Breast epithelium (tissue), 4 donors: ENCODE results near the gene IRAK2. TPM values are rescaled to one million over a fixed set of nuclear protein-coding genes. Genes with fewer than 3 reads are reported as not detected.

Source experiments
- DNase-seq, 2 donors: peaks; one replicate each; pipeline ENCODE4 v3.0.0-alpha.2; 2019; ENCODE audit warnings: low spot score in 2 of 2
- H3K27ac ChIP-seq, 2 donors: fragments of 200-600 bp; sonication (generic) in 1 of 2; one replicate each; pipeline ENCODE4 v1.5.1; 2016 to 2019; ENCODE audit warnings: mild to moderate bottlenecking in 1 of 2
- H3K27me3 ChIP-seq, 2 donors: fragments of 200-600 bp; sonication (generic) in 1 of 2; one replicate each; pipeline versions ENCODE4 v1.5.1 to v1.6.0; 2017 to 2019; ENCODE audit warnings: control low read depth in 1 of 2, mild to moderate bottlenecking in 1 of 2
- H3K36me3 ChIP-seq: fragments of 200-600 bp; one replicate; pipeline ENCODE4 v1.5.1; 2019
- H3K4me1 ChIP-seq, 2 donors: fragments of 200-600 bp; sonication (generic); one replicate each; pipeline ENCODE4 v1.5.1; 2016 to 2019; ENCODE audit warnings: control low read depth in 1 of 2
- H3K4me3 ChIP-seq, 3 donors: fragments of 200-600 bp; sonication (generic); 1 replicate in 2 of 3; 2 replicates in 1 of 3; pipeline ENCODE4 v1.5.1; 2016 to 2019; ENCODE audit warnings: mild to moderate bottlenecking in 3 of 3, moderate library complexity in 2 of 3
- H3K9me3 ChIP-seq, 2 donors: fragments of 200-600 bp; sonication (generic) in 1 of 2; one replicate each; pipeline ENCODE4 v1.5.1; 2016 to 2019; ENCODE audit warnings: control low read depth in 1 of 2
- CTCF ChIP-seq, 3 donors: fragments of 450-650 bp; IDR thresholded peaks; one replicate each; pipeline ENCODE4 v1.5.1; 2016 to 2017; ENCODE audit warnings: antibody characterized with exemption in 3 of 3, mild to moderate bottlenecking in 3 of 3, moderate library complexity in 3 of 3
- POLR2A ChIP-seq: fragments of 450-650 bp; IDR thresholded peaks from one replicate; pipeline ENCODE4 v1.6.1; 2016; ENCODE audit warnings: antibody characterized with exemption, mild to moderate bottlenecking, moderate library complexity
- POLR2AphosphoS5 ChIP-seq, 3 donors: sonication (generic); formaldehyde crosslinking; IDR thresholded peaks; one replicate each; pipeline ENCODE4 v1.6.1; 2017; ENCODE audit warnings: antibody characterized with exemption in 3 of 3
- intact Hi-C: fragments of 100-400 bp; cut with DNase I; formaldehyde crosslinking; loops from one replicate; pipeline ENCODE4 v1.15.1; 2023; ENCODE audit warnings: low total_unique reads
- total RNA-seq, 3 donors: library from RNA; depleted of rRNA; stranded (reverse); fragments of >200 nt; gene quantifications; one replicate each; pipeline ENCODE4 v1.1.0, GENCODE V29; 2016

IRAK2 gene
- total RNA-seq, 3 donors from 2014 or later: 3.4 to 7.2 (median 5.1) TPM

GRCh38 chr3:10280571-10280970 is 115.9 kb downstream of the IRAK2 start:
- intact Hi-C loops: no loop called here
- H3K9me3 ChIP-seq: no peaks in the 10 kb centered on the region
- no peaks in the 10 kb centered on the region for H3K27me3 ChIP-seq
- no peak for DNase-seq
- H3K27ac ChIP-seq: no peak overlapping the region
- H3K36me3 ChIP-seq: no peaks in the 10 kb centered on the region
- TF ChIP-seq POLR2A (no peak), POLR2AphosphoS5 (IDR thresholded peaks at IDR 0.05) (no peak), CTCF (IDR thresholded peaks at IDR 0.05) (no peak)
- H3K4me3 ChIP-seq: no peak overlapping the region
- H3K4me1 ChIP-seq: peaks cover 0 to 4% of the 10 kb centered on the region in 2 donors

- no peak for TF ChIP-seq POLR2A
- no peak for TF ChIP-seq CTCF (IDR thresholded peaks at IDR 0.05)
- intact Hi-C loops: no loop called here
- peak overlapping the region in 1 of 2 donors; percentile 26 for H3K27ac ChIP-seq
- H3K9me3 ChIP-seq: no peaks in the 10 kb centered on the region
- no peak for DNase-seq
- H3K36me3 ChIP-seq: no peaks in the 10 kb centered on the region
- no peaks in the 10 kb centered on the region for H3K27me3 ChIP-seq
- no peak overlapping the region for H3K4me3 ChIP-seq
- peaks cover 0 to 8% of the 10 kb centered on the region in 2 donors for H3K4me1 ChIP-seq
Observed at GRCh38 chr3:10281951-10282350, 117.2 kb downstream of the IRAK2 start.

- Histone ChIP-seq H3K27ac (no peak overlapping the region), H3K36me3 (no peaks in the 10 kb centered on the region), H3K4me1 (peaks cover 0 to 8% of the 10 kb centered on the region in 2 donors), H3K4me3 (no peak overlapping the region), H3K9me3 (no peaks in the 10 kb centered on the region), H3K27me3 (no peaks in the 10 kb centered on the region)
- intact Hi-C loops: no loop called here
- DNase-seq: peak; percentile 59 to 64
- no peak for TF ChIP-seq POLR2AphosphoS5 (IDR thresholded peaks at IDR 0.05)
- no peak for TF ChIP-seq CTCF (IDR thresholded peaks at IDR 0.05)
- no peak for TF ChIP-seq POLR2A
Observed at GRCh38 chr3:10283638-10284037, 118.9 kb downstream of the IRAK2 start.

GRCh38 chr3:10284496-10284895 is 119.8 kb downstream of the IRAK2 start:
- intact Hi-C loops: no loop called here
- no peaks in the 10 kb centered on the region for H3K27me3 ChIP-seq
- TF ChIP-seq POLR2AphosphoS5 (IDR thresholded peaks at IDR 0.05) (no peak), CTCF (IDR thresholded peaks at IDR 0.05) (no peak), POLR2A (no peak)
- H3K4me1 ChIP-seq: peaks cover 0 to 8% of the 10 kb centered on the region in 2 donors
- H3K9me3 ChIP-seq: no peaks in the 10 kb centered on the region
- H3K36me3 ChIP-seq: no peaks in the 10 kb centered on the region
- H3K27ac ChIP-seq: peak overlapping the region in 1 of 2 donors; percentile 13
- H3K4me3 ChIP-seq: no peak overlapping the region
- no peak for DNase-seq

- intact Hi-C loops: no loop called here
- no peaks in the 10 kb centered on the region for H3K9me3 ChIP-seq
- no peak overlapping the region for H3K27ac ChIP-seq
- H3K27me3 ChIP-seq: no peaks in the 10 kb centered on the region
- DNase-seq: no peak
- TF ChIP-seq POLR2AphosphoS5 (IDR thresholded peaks at IDR 0.05): no peak
- TF ChIP-seq POLR2A: no peak
- no peak for TF ChIP-seq CTCF (IDR thresholded peaks at IDR 0.05)
- H3K36me3 ChIP-seq: no peaks in the 10 kb centered on the region
- no peak overlapping the region for H3K4me3 ChIP-seq
- peaks cover 0 to 8% of the 10 kb centered on the region in 2 donors for H3K4me1 ChIP-seq
Observed at GRCh38 chr3:10285272-10286132, 120.8 kb downstream of the IRAK2 start.
